ENCODE data around the gene NTRK3.

DNA sequence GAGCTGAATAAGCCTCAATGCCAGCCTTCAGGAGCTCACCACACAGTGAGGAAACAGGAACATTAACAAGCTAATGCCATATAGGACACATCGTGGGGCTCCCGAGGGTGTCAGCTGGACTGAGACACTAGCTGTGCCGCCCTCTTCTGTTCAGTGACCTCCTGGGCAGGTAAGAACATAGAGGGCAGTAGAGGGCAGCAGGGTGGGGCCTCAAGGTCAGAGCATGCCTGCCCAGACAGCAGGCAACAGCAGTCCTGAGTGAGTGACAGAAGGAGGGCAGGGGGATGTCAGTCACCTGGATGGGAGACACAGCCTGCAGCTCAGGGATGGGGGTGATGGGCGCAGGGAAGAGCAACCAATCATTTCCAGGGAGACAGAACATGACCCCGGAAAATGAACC lies 15.5 kb downstream of the NTRK3 start:
- TF ChIP-seq POLR2A (IDR thresholded peaks at IDR 0.05; ENCODE audit: insufficient read depth in 1 of 2, low read depth in 2 of 2, low read length in 2 of 2) (no peak), MXD4 (CRISPR knock-in tag; IDR thresholded peaks at IDR 0.05) (no peak), ZNF317 (CRISPR knock-in tag; IDR thresholded peaks at IDR 0.05) (no peak), CTCF (CRISPR knock-in tag; IDR thresholded peaks at IDR 0.05) (peak; percentile 42), ZNF749 (CRISPR knock-in tag; IDR thresholded peaks at IDR 0.05; ENCODE audit: borderline replicate concordance) (no peak), HNRNPUL1 (IDR thresholded peaks at IDR 0.05; ENCODE audit: low read depth, low read length) (no peak), TCF7L2 (IDR thresholded peaks at IDR 0.05; ENCODE audit: low read depth, low read length) (no peak), PCBP2 (optimal IDR thresholded peaks at IDR 0.05; ENCODE audit: low read depth, low read length, poor library complexity, severe bottlenecking) (no peak), ZNF550 (CRISPR knock-in tag; IDR thresholded peaks at IDR 0.05; ENCODE audit: borderline replicate concordance) (no peak), SOX5 (CRISPR knock-in tag; IDR thresholded peaks at IDR 0.05; ENCODE audit: borderline replicate concordance) (no peak)
- TF ChIP-seq, protein P1, sequence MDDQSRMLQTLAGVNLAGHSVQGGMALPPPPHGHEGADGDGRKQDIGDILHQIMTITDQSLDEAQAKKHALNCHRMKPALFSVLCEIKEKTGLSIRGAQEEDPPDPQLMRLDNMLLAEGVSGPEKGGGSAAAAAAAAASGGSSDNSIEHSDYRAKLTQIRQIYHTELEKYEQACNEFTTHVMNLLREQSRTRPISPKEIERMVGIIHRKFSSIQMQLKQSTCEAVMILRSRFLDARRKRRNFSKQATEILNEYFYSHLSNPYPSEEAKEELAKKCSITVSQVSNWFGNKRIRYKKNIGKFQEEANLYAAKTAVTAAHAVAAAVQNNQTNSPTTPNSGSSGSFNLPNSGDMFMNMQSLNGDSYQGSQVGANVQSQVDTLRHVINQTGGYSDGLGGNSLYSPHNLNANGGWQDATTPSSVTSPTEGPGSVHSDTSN (CRISPR knock-in tag; IDR thresholded peaks at IDR 0.05; ENCODE audit: borderline replicate concordance), result no peak
